Measurements from ENCODE around the gene RPL10.

Gene RPL10

DNA sequence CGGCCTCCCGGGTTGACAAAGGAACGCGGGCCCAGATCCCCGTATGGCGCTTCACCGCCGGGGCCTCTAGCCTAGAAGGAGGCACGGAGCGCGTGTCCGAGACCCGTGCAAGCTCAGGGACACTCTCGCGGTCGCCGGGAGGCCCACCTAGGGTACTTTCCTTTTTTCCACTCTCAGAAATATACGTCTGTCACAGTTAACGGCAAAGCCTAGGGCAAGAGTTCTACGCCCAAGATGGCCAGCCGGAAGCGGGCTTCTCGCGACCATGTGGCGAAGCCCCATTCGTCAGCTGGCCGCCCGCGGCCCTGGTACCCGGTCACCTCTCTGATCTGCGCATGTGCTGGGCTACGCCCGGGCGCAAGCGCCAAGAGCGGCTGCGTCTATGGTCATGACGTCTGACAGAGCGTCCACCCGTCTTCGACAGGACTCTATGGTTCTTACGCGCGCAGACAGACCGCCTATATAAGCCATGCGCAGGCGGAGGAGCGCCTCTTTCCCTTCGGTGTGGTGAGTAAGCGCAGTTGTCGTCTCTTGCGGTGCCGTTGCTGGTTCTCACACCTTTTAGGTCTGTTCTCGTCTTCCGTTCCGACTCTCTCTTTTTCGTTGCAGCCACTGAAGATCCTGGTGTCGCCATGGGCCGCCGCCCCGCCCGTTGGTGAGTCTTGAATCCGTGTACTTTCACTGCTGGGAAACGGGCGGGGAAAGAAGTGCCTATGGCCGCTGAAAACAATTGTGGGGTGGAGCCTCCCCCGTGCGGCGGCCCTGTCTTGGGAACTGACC lies at the start of gene RPL10:
TSS of gene RPL10 (plus strand) at position 490 of the 780 bp plus-strand sequence. CDS start at position 633, 143 bp downstream.
- H3K4me3 ChIP-seq, result peak within 1 kb of the TSS; percentile 84
- peaks cover 6% of the 10 kb centered on the region for H3K4me1 ChIP-seq
- no peaks in the 10 kb centered on the region for H3K27me3 ChIP-seq
- peak within 1 kb of the TSS; percentile 99 for H3K27ac ChIP-seq
- H3K9ac ChIP-seq, result peak within 1 kb of the TSS; percentile 100
- H4K20me1 ChIP-seq, result peaks cover 41% of the 10 kb centered on the region
- TF ChIP-seq Cebpa-rat (IDR thresholded peaks at IDR 0.05), result no peak
- H3K36me3 ChIP-seq, result peaks cover 26% of the 10 kb centered on the region
- peaks cover 29% of the 10 kb centered on the region for H3K9me3 ChIP-seq
- peak within 1 kb of the TSS; percentile 85 for H3K4me2 ChIP-seq

DNA sequence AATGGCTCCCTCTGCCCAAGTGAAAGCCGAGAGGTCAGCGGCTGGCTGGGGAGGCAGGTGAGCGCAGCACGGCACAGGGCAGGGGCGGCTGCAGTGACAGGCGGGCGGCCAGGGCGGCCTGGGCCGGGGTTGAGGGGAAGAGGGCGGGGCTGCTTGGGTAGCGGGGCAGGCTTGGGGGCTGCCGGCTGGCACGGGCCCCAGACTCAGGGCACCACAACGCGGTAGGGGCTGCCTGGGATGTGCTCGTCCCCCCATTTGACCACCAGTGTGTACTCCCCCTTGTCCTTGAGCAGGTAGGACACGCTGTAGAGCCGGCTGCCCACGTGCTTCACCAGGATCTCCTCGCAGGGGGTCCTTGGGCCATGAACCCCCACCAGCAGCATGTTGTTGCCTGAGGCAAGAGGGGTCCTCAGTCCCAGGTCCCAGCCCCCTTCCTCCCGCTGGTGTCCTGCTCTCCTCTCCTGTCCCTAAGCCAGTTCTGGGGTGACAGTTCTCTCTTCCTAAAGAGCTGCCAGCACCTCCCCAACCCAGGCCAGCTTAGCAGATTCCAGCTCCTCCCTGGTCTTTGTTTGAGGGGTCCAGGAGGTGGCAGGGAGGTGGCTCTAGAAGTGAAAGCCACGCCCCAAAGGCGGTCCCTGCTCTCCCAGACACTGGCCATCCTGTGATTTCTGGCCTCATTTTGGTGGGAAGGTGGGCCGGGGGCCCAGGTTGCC lies 49.4 kb upstream of the RPL10 start:
- peaks cover 53% of the 10 kb centered on the region for H3K36me3 ChIP-seq
- no peak for TF ChIP-seq Cebpa-rat (IDR thresholded peaks at IDR 0.05)

DNA sequence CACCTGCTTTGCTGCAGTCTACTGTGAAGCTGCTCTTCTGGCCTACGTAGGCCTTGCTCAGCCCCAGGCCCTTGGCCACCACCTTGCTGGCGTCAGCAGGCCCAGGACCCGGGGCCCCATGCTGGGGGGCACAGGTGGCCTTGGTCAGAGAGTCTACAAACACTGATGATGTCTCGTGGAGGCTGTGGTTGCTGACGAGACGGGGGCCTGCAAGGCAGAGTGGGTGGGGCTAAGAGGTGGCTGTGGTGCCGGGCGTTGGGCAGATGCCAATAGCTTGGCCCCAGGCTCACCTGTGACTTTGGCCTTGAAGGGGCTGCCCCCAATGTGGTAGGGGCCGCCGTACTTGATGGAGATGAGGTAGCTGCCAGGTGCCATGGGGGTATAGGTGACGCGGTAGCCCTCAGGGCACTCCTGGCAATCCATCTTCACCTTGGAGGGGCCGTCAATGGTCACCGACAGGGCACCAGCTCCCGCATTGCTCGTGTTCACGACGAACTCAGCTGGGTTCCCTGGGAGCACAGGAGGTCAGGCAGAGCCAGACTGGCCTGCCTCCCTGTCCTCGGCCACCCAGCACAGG lies 48.7 kb upstream of the RPL10 start:
- H3K4me3 ChIP-seq, result no peak overlapping the region
- H3K27me3 ChIP-seq, result peaks cover 19% of the 10 kb centered on the region; the same call in 1 of the 2 replicates
- H3K4me2 ChIP-seq, result no peak overlapping the region
- peaks cover 60% of the 10 kb centered on the region for H3K36me3 ChIP-seq
- no peak overlapping the region for H3K27ac ChIP-seq
- peaks cover 39% of the 10 kb centered on the region; the same call in 1 of the 2 replicates for H4K20me1 ChIP-seq
- no peak for TF ChIP-seq Cebpa-rat (IDR thresholded peaks at IDR 0.05)
- no peak overlapping the region for H3K9ac ChIP-seq
- peaks cover 15% of the 10 kb centered on the region for H3K4me1 ChIP-seq
- no peaks in the 10 kb centered on the region for H3K9me3 ChIP-seq

More for the DNA sequence above, 49.4 kb upstream of the RPL10 start:
- Histone ChIP-seq H3K9me3 (no peaks in the 10 kb centered on the region), H3K9ac (no peak overlapping the region), H3K4me2 (no peak overlapping the region), H3K4me1 (peaks cover 15% of the 10 kb centered on the region), H3K4me3 (no peak overlapping the region), H3K27ac (no peak overlapping the region; the same call in 1 of the 2 replicates), H3K27me3 (peaks cover 19% of the 10 kb centered on the region; the same call in 1 of the 2 replicates), H4K20me1 (peaks cover 33% of the 10 kb centered on the region; the same call in 1 of the 2 replicates)

DNA sequence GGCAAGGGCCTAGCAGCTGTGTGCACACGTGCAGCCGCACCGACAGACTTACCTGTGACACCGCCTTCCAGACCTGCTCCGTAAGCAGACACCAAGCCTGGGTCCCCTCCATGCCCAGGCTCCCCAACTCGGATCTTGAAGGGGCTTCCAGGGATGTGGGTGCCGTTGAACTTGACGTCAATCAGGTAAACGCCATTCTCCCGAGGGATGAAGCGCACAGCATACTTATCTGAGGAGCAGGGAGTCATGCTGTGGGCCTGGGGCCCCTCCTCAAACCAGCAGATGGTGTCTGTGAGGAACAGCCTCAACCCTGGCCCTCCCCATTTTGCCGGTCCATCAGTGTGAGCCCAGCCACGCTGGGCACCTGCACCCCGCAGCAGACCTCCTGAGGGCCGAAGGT lies 48.2 kb upstream of the RPL10 start:
- Histone ChIP-seq H3K4me3 (no peak overlapping the region), H3K9ac (no peak overlapping the region), H3K36me3 (peaks cover 65% of the 10 kb centered on the region), H3K27me3 (peaks cover 19% of the 10 kb centered on the region; the same call in 1 of the 2 replicates), H3K4me1 (peaks cover 15% of the 10 kb centered on the region), H4K20me1 (peaks cover 41% of the 10 kb centered on the region; the same call in 1 of the 2 replicates), H3K9me3 (no peaks in the 10 kb centered on the region), H3K4me2 (no peak overlapping the region), H3K27ac (no peak overlapping the region)
- no peak for TF ChIP-seq Cebpa-rat (IDR thresholded peaks at IDR 0.05)

DNA sequence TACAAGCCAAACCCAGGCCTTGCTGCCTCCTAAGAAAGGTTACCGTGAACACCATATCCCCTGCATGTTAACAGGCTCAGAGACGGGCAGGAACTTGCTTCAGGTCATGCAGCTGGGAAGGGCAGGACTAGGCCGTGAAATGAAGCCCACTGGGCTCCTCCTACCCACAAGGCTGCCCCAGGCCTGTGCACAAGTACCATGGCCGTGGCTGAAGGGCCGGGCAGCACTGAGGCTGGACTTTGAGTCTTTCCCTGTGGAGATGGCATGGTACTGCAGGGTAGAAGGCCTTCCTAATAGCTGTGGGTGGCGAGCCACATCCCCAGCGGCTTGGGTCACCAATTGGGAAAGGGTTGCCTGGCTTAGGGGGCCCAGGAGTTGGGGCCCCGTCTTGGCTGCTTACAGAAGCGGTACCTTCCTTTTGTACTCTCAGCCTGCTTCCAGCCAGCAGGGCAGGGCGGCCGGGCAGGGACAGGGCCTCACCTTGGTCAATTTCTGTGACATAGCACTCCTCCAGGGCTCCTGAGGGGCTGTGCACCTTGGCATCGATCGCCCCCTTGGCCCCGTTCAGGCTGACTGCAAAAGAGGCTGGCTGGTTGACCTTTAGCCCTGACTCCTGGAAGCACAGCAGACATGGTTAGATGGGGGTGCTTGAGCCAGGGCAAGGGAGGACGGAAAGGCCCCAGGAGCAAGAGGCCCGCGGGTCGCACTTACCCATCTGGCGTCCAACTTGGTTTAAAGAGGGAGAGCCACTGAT lies 47.6 kb upstream of the RPL10 start:
- Histone ChIP-seq H3K4me1 (peaks cover 15% of the 10 kb centered on the region), H3K36me3 (peaks cover 71% of the 10 kb centered on the region), H3K4me3 (no peak overlapping the region), H3K9me3 (no peaks in the 10 kb centered on the region), H3K27ac (no peak overlapping the region), H4K20me1 (peaks cover 45% of the 10 kb centered on the region; the same call in 1 of the 2 replicates), H3K27me3 (peaks cover 19% of the 10 kb centered on the region; the same call in 1 of the 2 replicates), H3K9ac (no peak overlapping the region), H3K4me2 (no peak overlapping the region)
- TF ChIP-seq Cebpa-rat (IDR thresholded peaks at IDR 0.05), result no peak

DNA sequence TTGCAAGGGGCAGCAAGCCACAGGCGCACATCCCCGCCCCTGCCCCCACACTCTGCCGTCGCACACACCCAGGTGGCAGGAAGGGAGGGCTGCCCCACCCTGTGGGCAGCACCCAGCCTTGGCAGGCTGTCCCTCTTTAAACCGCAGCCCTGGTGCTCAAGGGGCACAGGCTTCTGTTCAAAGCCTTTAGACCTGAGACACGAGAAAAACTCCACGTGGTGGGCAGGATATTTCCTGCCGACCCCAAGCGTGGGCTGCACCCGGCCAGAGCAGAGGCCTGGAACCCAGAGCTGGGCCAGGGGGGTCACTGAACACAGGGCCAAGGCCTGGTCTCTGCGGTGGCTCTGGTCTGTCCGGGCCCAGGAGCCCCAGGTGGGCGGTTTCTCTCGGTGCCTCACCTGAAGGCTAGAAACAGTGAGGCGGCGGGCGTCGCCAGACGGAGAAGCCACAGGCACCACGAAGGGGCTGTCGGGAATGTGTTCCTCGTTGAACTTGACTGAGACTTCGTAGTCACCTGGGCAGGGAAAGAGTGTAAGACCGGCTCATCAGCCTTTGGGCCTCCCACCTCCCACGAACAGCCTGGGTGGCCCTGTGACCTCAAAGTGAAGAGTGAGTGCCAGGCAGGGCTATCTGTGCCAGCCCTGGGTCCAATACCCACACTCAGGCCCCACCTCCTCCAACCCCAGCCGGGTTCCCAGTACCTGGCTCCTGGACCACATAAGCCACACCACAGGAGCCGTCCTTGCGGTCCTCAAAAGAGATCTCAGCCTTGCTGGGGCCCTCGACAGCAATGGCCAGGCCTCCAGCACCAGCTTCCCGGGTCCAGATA lies 46.8 kb upstream of the RPL10 start:
- H3K9ac ChIP-seq, result no peak overlapping the region
- 0 out of 2 replicates have a peak, but pooled peaks cover 3% of the 10 kb centered on the region for H3K9me3 ChIP-seq
- H3K36me3 ChIP-seq, result peaks cover 78% of the 10 kb centered on the region
- peaks cover 52% of the 10 kb centered on the region for H4K20me1 ChIP-seq
- no peak overlapping the region for H3K4me2 ChIP-seq
- H3K4me3 ChIP-seq, result no peak overlapping the region
- peaks cover 15% of the 10 kb centered on the region for H3K4me1 ChIP-seq
- no peak overlapping the region for H3K27ac ChIP-seq
- TF ChIP-seq Cebpa-rat (IDR thresholded peaks at IDR 0.05), result no peak
- peaks cover 19% of the 10 kb centered on the region; the same call in 1 of the 2 replicates for H3K27me3 ChIP-seq

DNA sequence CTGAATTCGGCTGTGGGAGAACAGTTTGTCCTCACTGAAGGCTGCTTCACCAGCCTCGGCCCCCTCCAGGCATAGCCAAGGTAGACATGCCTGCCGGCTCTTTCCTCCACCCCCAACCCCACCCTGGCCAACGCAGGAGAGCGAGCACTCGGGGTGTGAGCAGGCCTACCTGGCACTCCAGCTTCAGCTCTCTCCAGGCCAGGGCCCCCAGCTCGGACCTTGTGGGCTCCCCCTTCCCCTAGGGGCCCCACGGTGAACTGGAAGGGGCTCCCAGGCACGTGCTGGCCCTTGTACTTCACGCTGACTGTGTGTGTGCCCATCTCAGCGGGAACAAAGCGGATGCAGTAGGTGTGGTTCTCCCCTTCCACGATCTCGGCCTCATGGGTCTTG lies 46.2 kb upstream of the RPL10 start:
- Histone ChIP-seq H3K4me1 (peaks cover 15% of the 10 kb centered on the region), H3K4me3 (no peak overlapping the region), H3K4me2 (no peak overlapping the region), H3K27ac (no peak overlapping the region), H3K9me3 (0 out of 2 replicates have a peak, but pooled peaks cover 9% of the 10 kb centered on the region), H3K9ac (no peak overlapping the region), H3K36me3 (peaks cover 85% of the 10 kb centered on the region), H3K27me3 (peaks cover 19% of the 10 kb centered on the region; the same call in 1 of the 2 replicates), H4K20me1 (peaks cover 58% of the 10 kb centered on the region)
- no peak for TF ChIP-seq Cebpa-rat (IDR thresholded peaks at IDR 0.05)

DNA sequence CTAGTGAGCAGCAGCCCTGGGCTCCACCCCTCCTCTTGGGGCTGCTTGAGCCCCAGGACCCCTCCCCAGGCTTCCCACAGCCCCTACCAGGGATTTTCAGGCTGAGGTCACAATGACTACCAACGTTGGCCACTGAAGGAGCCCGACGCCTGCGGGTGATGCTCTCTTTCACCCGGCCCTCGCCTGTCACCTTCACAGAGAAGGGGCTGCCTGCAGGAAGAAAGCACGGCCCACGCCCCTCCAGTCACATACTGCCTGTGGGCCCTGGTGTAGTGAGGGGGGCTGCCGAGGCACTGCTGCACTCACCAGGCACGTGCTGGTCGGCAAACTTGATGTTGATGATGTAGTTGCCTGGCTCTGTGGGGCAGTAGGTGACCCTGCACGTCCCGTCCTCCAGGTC lies 45.7 kb upstream of the RPL10 start:
- Histone ChIP-seq H3K9ac (no peak overlapping the region), H3K9me3 (peaks cover 11% of the 10 kb centered on the region; the same call in 1 of the 2 replicates), H3K4me1 (peaks cover 12% of the 10 kb centered on the region), H3K27ac (no peak overlapping the region), H3K36me3 (peaks cover 89% of the 10 kb centered on the region), H4K20me1 (peaks cover 63% of the 10 kb centered on the region), H3K4me2 (no peak overlapping the region), H3K4me3 (no peak overlapping the region), H3K27me3 (peaks cover 19% of the 10 kb centered on the region; the same call in 1 of the 2 replicates)
- TF ChIP-seq Cebpa-rat (IDR thresholded peaks at IDR 0.05), result no peak
